ENCODE results near the gene FAM200C.

- TF ChIP-seq CTCF (IDR thresholded peaks at IDR 0.05) (no peak), POLR2A (IDR thresholded peaks at IDR 0.05) (no peak), EP300 (IDR thresholded peaks at IDR 0.05) (no peak), POLR2AphosphoS5 (IDR thresholded peaks at IDR 0.05) (no peak)
Observed at GRCh38 chr5:160423099-160423498, 23.2 kb upstream of the FAM200C start.
